ENCODE measurements around the gene SLC35F3.

DNA sequence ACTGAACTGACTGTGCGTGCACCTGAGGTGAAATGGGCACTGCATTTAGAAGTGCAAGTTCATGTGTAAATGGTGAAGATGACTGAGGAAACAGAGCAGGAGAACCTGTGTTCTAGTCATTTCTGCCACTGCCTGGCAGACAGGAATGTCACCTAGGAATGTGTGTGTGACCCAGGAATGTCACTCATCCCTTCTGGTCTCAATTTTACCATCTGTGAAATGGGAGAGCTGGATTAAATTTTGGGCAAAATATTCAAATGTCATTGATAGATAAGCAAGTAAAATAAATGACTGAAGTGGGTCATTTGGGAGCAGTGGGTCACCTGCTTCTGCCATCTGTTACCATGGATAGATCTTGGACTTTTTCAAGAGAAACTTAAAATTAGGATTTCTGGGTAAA lies 42.2 kb downstream of the SLC35F3 start:
- TF ChIP-seq POLR2A (IDR thresholded peaks at IDR 0.05) (no peak), CTCF (IDR thresholded peaks at IDR 0.05) (no peak), POLR2AphosphoS5 (IDR thresholded peaks at IDR 0.05) (no peak), EP300 (IDR thresholded peaks at IDR 0.05) (no peak)

All from suprapubic skin (tissue), 4 donors.